ENCODE results near the gene BCAS1. TPM values are rescaled to one million over a fixed set of nuclear protein-coding genes. Genes with fewer than 3 reads are reported as not detected.

The BCAS1 gene
- total and polyA plus RNA-seq, 10 of the 15 experiments (the other 5 are each of a cell fraction or from before 2014, with no cell fraction given) = 0.21 to 1.4 (median 0.55) TPM

DNA sequence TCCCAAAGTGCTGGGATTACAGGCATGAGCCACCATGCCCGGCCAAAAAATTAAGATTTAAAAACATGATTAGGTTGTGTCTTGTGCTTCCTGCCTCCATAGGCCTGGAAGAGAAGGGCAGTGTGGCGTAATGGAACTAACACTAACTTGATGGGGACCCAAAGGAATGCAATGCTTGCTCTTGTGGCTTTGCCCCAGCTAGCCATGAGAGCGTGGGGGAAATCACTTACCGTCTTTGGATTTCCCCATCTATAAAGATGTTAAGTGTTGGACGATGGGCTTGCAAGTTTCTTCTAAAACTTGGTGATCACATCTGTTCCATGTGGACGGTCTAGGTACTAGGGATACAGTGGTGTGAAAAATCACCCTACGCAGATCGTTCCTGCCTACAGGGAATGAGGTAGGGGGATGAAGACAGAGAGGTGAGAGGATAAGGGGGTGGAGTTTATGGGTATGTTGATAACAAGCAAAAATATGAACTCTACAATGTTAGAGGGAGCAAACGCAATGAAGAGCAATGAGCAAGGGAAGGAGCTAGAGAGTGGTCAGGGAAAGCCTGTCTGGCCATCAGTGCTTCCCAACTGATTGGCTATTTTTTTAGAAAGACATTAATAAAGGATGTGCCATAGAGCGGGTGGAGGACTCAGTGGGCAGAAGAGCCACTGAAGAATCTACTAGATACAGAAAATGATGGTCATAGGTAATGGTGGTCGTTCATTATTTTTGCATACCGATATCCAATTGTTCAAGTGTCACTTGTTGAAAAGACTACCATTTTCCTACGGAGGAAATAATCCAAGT, 165.2 kb downstream of the BCAS1 start (continued):
- TF ChIP-seq CTCF (IDR thresholded peaks at IDR 0.05 in 2 of 3, conservative IDR thresholded peaks at IDR 0.05 in 1 of 3; ENCODE audit: control insufficient read depth in 2 of 3, extremely low read depth in 1 of 3, insufficient read depth in 1 of 3, low read depth in 3 of 3, low read length in 3 of 3) (no peak), ESRRA (IDR thresholded peaks at IDR 0.05; ENCODE audit: low read length) (no peak), PML (IDR thresholded peaks at IDR 0.05; ENCODE audit: low read length) (0 out of 2 replicates have a peak, but pooled peaks have one; percentile 26), YBX1 (IDR thresholded peaks at IDR 0.05) (no peak), GATAD2B (conservative IDR thresholded peaks at IDR 0.05; ENCODE audit: low read depth) (no peak; the same call in 1 of the 2 replicates), BRCA1 (IDR thresholded peaks at IDR 0.05; ENCODE audit: low read depth, low read length) (no peak), SMAD5 (IDR thresholded peaks at IDR 0.05; ENCODE audit: low read depth) (no peak), ZSCAN29 (IDR thresholded peaks at IDR 0.05) (no peak), HCFC1 (IDR thresholded peaks at IDR 0.05; ENCODE audit: low read length) (no peak), E4F1 (IDR thresholded peaks at IDR 0.05; ENCODE audit: borderline replicate concordance, partially characterized antibody) (no peak), ZZZ3 (IDR thresholded peaks at IDR 0.05; ENCODE audit: control insufficient read depth, insufficient read length, low read depth) (no peak), MTA2 (IDR thresholded peaks at IDR 0.05; ENCODE audit: low read depth) (peak; percentile 67; the same call in 1 of the 2 replicates), RELB (IDR thresholded peaks at IDR 0.05; ENCODE audit: low read depth) (peak; percentile 72; the same call in 1 of the 2 replicates), MYC (IDR thresholded peaks at IDR 0.05; ENCODE audit: insufficient read depth, insufficient read length, insufficient replicate concordance, low read length, severe bottlenecking) (no peak), NRF1 (conservative IDR thresholded peaks at IDR 0.05; ENCODE audit: low read depth, low read length) (no peak), E2F8 (IDR thresholded peaks at IDR 0.05; ENCODE audit: low read depth, partially characterized antibody) (no peak)
- TF ChIP-seq, protein P1, sequence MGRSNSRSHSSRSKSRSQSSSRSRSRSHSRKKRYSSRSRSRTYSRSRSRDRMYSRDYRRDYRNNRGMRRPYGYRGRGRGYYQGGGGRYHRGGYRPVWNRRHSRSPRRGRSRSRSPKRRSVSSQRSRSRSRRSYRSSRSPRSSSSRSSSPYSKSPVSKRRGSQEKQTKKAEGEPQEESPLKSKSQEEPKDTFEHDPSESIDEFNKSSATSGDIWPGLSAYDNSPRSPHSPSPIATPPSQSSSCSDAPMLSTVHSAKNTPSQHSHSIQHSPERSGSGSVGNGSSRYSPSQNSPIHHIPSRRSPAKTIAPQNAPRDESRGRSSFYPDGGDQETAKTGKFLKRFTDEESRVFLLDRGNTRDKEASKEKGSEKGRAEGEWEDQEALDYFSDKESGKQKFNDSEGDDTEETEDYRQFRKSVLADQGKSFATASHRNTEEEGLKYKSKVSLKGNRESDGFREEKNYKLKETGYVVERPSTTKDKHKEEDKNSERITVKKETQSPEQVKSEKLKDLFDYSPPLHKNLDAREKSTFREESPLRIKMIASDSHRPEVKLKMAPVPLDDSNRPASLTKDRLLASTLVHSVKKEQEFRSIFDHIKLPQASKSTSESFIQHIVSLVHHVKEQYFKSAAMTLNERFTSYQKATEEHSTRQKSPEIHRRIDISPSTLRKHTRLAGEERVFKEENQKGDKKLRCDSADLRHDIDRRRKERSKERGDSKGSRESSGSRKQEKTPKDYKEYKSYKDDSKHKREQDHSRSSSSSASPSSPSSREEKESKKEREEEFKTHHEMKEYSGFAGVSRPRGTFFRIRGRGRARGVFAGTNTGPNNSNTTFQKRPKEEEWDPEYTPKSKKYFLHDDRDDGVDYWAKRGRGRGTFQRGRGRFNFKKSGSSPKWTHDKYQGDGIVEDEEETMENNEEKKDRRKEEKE (IDR thresholded peaks at IDR 0.05) = no peak
